Fibroblast of lung (primary cell): ENCODE data around the gene OAF. TPM values are rescaled to one million over a fixed set of nuclear protein-coding genes. Genes with fewer than 3 reads are reported as not detected.

Experiments used
- DNase-seq, 2 donors: peaks; one replicate each; pipeline versions ENCODE4 v3.0.0 to v3.0.0-alpha.2; 2010; ENCODE audit warnings: low read depth in 2 of 2
- H2AFZ ChIP-seq: 2 replicates; pipeline ENCODE4 v1.5.1; 2012; ENCODE audit warnings: low read length, control low read depth, inconsistent platforms
- H3K27ac ChIP-seq: 2 replicates; pipeline ENCODE4 v1.5.1; 2011; ENCODE audit warnings: low read length, control low read depth; ENCODE audit not compliant: insufficient read depth
- H3K27me3 ChIP-seq: 2 replicates; pipeline ENCODE4 v1.5.1; 2011; ENCODE audit warnings: mild to moderate bottlenecking, low read length; ENCODE audit not compliant: control insufficient read depth, insufficient read depth
- H3K36me3 ChIP-seq: 2 replicates; pipeline ENCODE4 v1.5.1; 2011; ENCODE audit warnings: low read length; ENCODE audit not compliant: control insufficient read depth, insufficient read depth
- H3K4me1 ChIP-seq: 2 replicates; pipeline ENCODE4 v1.5.1; 2011; ENCODE audit warnings: low read length; ENCODE audit not compliant: control insufficient read depth, insufficient read depth; ENCODE audit errors: extremely low read depth
- H3K4me2 ChIP-seq: 2 replicates; pipeline ENCODE4 v1.5.1; 2011; ENCODE audit warnings: low read length, control low read depth; ENCODE audit not compliant: insufficient read depth; ENCODE audit errors: extremely low read depth
- H3K4me3 ChIP-seq, 4 experiments: fragments of 200-600 bp in 1 of 4; sonication (generic) in 1 of 4; replicated peaks in 1 of 4; 2 replicates each; pipeline ENCODE4 v1.5.1; 2011 to 2016; ENCODE audit warnings: low read length in 4 of 4, low read depth in 3 of 4, mild to moderate bottlenecking in 3 of 4, control low read depth in 2 of 4, inconsistent platforms in 1 of 4, mixed read lengths in 1 of 4; ENCODE audit not compliant: insufficient read depth in 1 of 4; ENCODE audit errors: control extremely low read depth in 1 of 4
- H3K79me2 ChIP-seq: 2 replicates; pipeline ENCODE4 v1.5.1; 2012; ENCODE audit warnings: mild to moderate bottlenecking, low read length, inconsistent platforms; ENCODE audit not compliant: control insufficient read depth, insufficient read depth
- H3K9ac ChIP-seq: 2 replicates; pipeline ENCODE4 v1.5.1; 2011; ENCODE audit warnings: mild to moderate bottlenecking, low read length, control low read depth; ENCODE audit not compliant: insufficient read depth
- H3K9me3 ChIP-seq: 2 replicates; pipeline ENCODE4 v1.5.1; 2012; ENCODE audit warnings: low read depth, low read length; ENCODE audit not compliant: control insufficient read depth, insufficient read depth
- H4K20me1 ChIP-seq: 2 replicates; pipeline ENCODE4 v1.5.1; 2011; ENCODE audit warnings: low read length; ENCODE audit not compliant: control insufficient read depth, insufficient read depth; ENCODE audit errors: extremely low read depth
- EZH2 ChIP-seq: IDR thresholded peaks from 2 replicates; pipeline ENCODE4 v1.5.1; 2012; ENCODE audit warnings: low read length, control low read depth, mild to moderate bottlenecking; ENCODE audit errors: missing control alignments
- polyA plus RNA-seq, 2 donors: library from polyadenylated mRNA; depleted of rRNA in 1 of 2; stranded (reverse) in 1 of 2; unstranded in 1 of 2; fragments of >200 nt; gene quantifications; 2 replicates each; pipeline ENCODE4 v1.2.1, GENCODE V29; 2011 to 2012; ENCODE audit warnings: missing spikeins in 1 of 2
- total RNA-seq: library from RNA; depleted of rRNA; stranded (reverse); fragments of >200 nt; gene quantifications from 2 replicates; pipeline ENCODE4 v1.2.1, GENCODE V29; 2014
- TF ChIP-seq, protein P1 (sequence below), 2 donors: IDR thresholded peaks in 1 of 2; conservative IDR thresholded peaks in 1 of 2; 1 replicate in 1 of 2; 2 replicates in 1 of 2; pipeline ENCODE4 v1.5.1; 2011 to 2012; ENCODE audit warnings: low read length in 2 of 2, control low read depth in 1 of 2, inconsistent platforms in 1 of 2, low read depth in 1 of 2, mild to moderate bottlenecking in 1 of 2

The OAF gene
- total and polyA plus RNA-seq, 2 donors (not counting 1 experiment from before 2014, with no cell fraction given), result 20.0 to 22.7 TPM

DNA sequence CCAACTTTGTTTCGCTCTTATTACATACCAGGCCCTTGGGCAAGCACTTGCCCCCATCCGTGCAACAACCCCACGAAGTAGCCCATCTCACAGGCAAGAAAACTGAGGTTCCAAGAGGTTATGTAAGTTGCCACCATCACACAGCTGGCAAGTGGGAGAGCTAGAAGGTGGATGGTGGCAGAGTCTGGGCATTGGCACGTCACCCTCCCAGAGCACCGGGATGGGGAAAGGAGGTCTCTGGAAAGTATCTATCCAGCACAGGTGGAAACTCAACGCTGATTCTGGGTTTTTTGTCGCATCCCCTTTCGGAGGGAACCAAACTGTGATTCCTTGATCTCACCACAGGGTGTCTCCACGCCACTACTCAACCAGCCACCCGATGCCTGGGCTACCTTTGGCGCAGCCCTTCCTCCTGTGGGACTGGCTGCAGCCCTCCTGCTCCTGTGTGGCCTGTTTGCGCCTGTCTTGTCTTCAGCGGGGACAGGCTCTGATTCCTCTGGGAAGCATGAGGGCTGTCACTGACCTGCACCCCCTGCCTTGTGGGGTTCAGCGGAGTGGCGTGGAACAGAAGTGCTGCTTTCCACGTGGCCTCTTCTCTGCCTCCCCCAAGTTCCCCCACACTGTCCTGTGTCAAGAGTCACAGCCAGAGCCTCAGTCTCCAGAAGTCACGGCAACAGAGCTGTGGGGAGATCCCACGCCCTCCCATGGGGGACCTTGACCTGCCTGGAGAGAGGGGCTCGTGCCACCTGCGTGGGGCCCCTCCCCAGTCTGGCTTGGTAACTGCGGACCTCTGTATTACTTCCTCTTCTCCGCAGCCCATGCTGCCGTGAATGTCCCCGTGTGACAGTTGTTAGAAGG, 38.5 kb upstream of the OAF start:
- H3K27ac ChIP-seq, result no peak overlapping the region
- no peak overlapping the region for H3K4me2 ChIP-seq
- peak; percentile 54 for TF ChIP-seq EZH2
- TF ChIP-seq, protein P1, sequence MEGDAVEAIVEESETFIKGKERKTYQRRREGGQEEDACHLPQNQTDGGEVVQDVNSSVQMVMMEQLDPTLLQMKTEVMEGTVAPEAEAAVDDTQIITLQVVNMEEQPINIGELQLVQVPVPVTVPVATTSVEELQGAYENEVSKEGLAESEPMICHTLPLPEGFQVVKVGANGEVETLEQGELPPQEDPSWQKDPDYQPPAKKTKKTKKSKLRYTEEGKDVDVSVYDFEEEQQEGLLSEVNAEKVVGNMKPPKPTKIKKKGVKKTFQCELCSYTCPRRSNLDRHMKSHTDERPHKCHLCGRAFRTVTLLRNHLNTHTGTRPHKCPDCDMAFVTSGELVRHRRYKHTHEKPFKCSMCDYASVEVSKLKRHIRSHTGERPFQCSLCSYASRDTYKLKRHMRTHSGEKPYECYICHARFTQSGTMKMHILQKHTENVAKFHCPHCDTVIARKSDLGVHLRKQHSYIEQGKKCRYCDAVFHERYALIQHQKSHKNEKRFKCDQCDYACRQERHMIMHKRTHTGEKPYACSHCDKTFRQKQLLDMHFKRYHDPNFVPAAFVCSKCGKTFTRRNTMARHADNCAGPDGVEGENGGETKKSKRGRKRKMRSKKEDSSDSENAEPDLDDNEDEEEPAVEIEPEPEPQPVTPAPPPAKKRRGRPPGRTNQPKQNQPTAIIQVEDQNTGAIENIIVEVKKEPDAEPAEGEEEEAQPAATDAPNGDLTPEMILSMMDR (conservative IDR thresholded peaks at IDR 0.05 in 1 of 2, IDR thresholded peaks at IDR 0.05 in 1 of 2; ENCODE audit: low read depth in 1 of 2, low read length in 2 of 2), result peak; percentile 79 to 84
- no peak overlapping the region for H3K4me3 ChIP-seq
- no peaks in the 10 kb centered on the region for H4K20me1 ChIP-seq
- H3K27me3 ChIP-seq, result peaks cover 38% of the 10 kb centered on the region
- no peaks in the 10 kb centered on the region for H3K36me3 ChIP-seq
- H3K79me2 ChIP-seq, result no peaks in the 10 kb centered on the region
- H3K4me1 ChIP-seq, result peaks cover 2% of the 10 kb centered on the region
- no peaks in the 10 kb centered on the region for H3K9me3 ChIP-seq
- H3K9ac ChIP-seq, result no peak overlapping the region
- H2AFZ ChIP-seq, result no peak overlapping the region
- DNase-seq, result peak; percentile 34 to 61

DNA sequence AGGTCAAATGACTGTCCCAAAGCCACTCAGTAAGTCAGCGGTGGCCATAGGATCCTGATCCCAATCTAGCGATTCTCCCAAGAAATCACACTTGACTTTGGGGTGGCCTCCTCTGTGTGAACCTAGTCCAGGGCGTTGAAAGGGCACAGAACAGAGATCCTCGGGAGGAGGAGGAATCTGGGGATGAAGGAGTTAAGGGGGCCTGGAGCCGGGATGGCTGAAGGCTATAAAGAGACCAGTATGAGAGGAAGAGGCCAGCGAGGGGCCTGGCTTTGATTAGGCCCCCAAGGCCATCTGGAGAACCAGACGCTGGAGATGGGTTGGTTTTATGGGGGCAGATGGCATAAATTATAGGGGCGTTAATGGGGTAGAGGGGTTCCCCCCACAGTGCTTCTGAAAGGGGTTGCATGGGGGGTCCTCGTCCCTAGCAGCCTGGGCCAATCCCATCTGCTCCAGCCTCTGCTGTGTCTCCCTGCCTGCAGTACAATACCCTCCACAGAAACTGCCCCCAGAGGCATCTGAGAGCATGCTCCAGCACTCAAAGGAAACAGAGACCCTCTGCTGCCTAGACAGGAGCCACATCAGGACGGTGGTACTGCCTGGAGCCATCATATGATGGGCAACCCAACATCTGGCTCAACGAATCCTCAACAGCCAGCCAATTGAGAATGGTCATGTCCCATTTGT, 37.7 kb upstream of the OAF start:
- Histone ChIP-seq H3K4me3 (no peak overlapping the region), H3K4me1 (peaks cover 2% of the 10 kb centered on the region), H3K9ac (no peak overlapping the region), H3K27me3 (peaks cover 29% of the 10 kb centered on the region), H3K9me3 (no peaks in the 10 kb centered on the region), H4K20me1 (no peaks in the 10 kb centered on the region), H3K4me2 (no peak overlapping the region), H3K36me3 (no peaks in the 10 kb centered on the region), H3K79me2 (no peaks in the 10 kb centered on the region), H3K27ac (no peak overlapping the region), H2AFZ (no peak overlapping the region)
- TF ChIP-seq, protein P1 (conservative IDR thresholded peaks at IDR 0.05 in 1 of 2, IDR thresholded peaks at IDR 0.05 in 1 of 2; ENCODE audit: low read depth in 1 of 2, low read length in 2 of 2), result no peak
- no peak for TF ChIP-seq EZH2
- DNase-seq, result no peak

DNA sequence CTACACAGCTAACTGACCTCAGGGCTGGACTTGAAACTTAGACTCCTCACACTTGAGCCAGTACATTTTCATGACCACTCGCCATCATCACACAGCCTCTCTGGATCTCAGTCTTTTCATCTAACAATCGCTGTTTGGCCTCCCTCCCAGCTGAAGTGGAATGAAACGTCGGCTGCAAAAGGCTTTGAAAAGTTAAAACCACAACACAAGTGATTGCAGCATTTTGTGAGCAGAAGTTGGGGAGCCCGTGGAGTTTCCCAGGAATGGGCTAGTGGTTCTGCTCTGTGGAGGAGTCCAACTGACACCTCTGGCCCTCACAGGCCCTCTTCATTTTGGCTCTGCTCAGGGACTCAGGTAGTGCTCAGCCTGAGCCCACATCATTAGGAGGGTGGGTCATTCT, 37.0 kb upstream of the OAF start:
- H2AFZ ChIP-seq, result no peak overlapping the region
- DNase-seq, result peak in 1 of 2 donors; percentile 21

More for the DNA sequence above, 37.0 kb upstream of the OAF start:
- Histone ChIP-seq H3K9me3 (no peaks in the 10 kb centered on the region), H3K36me3 (no peaks in the 10 kb centered on the region), H3K79me2 (no peaks in the 10 kb centered on the region), H3K9ac (no peak overlapping the region), H3K27me3 (peaks cover 26% of the 10 kb centered on the region), H4K20me1 (no peaks in the 10 kb centered on the region), H3K4me2 (no peak overlapping the region), H3K27ac (no peak overlapping the region), H3K4me1 (peaks cover 3% of the 10 kb centered on the region), H3K4me3 (no peak overlapping the region)
- TF ChIP-seq, protein P1 (conservative IDR thresholded peaks at IDR 0.05 in 1 of 2, IDR thresholded peaks at IDR 0.05 in 1 of 2; ENCODE audit: low read depth in 1 of 2, low read length in 2 of 2), result no peak
- no peak for TF ChIP-seq EZH2
